ENCODE data around the gene MX2. TPM values are rescaled to one million over a fixed set of nuclear protein-coding genes. Genes with fewer than 3 reads are reported as not detected.

Gene MX2
- total RNA-seq, 2 experiments from 2014 or later = 3.5 to 10.4 TPM

DNA sequence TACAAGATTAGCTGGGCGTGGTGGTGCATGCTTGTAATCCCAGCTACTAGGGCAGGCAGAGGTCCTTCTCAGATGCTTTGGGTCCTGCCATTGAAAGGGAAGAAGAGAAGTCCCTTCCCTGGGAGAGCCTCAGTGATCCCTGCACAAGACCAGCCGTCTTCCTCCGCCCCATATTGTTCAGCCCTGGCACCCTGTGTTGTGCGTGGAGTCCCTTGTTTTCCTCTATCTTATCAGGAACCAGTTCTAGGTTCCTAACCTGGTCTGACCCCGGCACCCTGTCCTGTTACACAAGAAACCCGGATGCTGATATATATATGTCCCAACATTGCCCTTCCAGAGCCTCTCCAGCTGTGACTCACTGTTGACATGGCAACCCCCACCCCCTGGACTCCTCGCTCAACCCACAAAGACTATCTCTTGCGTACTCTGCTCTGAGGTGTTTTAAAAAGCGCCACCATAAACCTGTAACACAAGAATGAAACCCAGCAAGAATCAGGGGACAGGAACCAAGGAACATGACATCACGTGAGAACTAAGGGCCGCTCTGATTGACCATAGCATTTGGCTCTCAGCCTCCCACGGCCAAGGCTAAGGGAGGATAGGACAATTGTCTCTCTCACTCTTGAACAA is 4.8 kb downstream of the MX2 start:
- Histone ChIP-seq H3K27ac (ENCODE audit: low read depth, low read length, poor library complexity, severe bottlenecking) (peak overlapping the region; percentile 93), H3K4me2 (ENCODE audit: low read length) (peak overlapping the region; percentile 86), H3K9me3 (ENCODE audit: low read length) (no peaks in the 10 kb centered on the region), H2AFZ (ENCODE audit: low read length) (peak overlapping the region; percentile 53), H3K4me1 (ENCODE audit: insufficient read depth, low read length, poor library complexity, severe bottlenecking) (peaks cover 58% of the 10 kb centered on the region), H3K36me3 (ENCODE audit: insufficient read depth, low read length) (no peaks in the 10 kb centered on the region), H3K79me2 (ENCODE audit: insufficient read depth, low read depth, low read length) (peaks cover 3% of the 10 kb centered on the region; the same call in 1 of the 2 replicates), H3K4me3 (ENCODE audit: low read depth, low read length, poor library complexity, severe bottlenecking) (peak overlapping the region; percentile 60), H4K20me1 (ENCODE audit: insufficient read depth, low read length) (no peaks in the 10 kb centered on the region), H3K9me2 (ENCODE audit: insufficient read depth, low read length) (no peaks in the 10 kb centered on the region)
- BruUV-seq (replicated peaks) = no TSS peak
- CTCF ChIA-PET (ENCODE audit: unreplicated experiment) = interaction anchor here (1.3 to 1.9 kb wide), 2 partner anchors 46 to 83 kb away, joined by 3 to 5 read pairs; no protein-coding TSS in a partner anchor
- POLR2A ChIA-PET = interaction anchor here (0.9 to 3.8 kb wide), 5 partner anchors 11 to 57 kb away, joined by 3 to 17 read pairs (median 8); no protein-coding TSS in a partner anchor
- DNase-seq (ENCODE audit: low spot score) = peak; percentile 28
- intact Hi-C loops (cut with micrococcal nuclease; ENCODE audit: unreplicated experiment) = loop anchor here (5.0 to 10.0 kb wide), 2 partner anchors 96 to 558 kb away; no protein-coding TSS in a partner anchor
- TF ChIP-seq EZH2phosphoT487 (IDR thresholded peaks at IDR 0.05; ENCODE audit: borderline replicate concordance, low read depth, low read length) = no peak
- TF ChIP-seq, protein P1, sequence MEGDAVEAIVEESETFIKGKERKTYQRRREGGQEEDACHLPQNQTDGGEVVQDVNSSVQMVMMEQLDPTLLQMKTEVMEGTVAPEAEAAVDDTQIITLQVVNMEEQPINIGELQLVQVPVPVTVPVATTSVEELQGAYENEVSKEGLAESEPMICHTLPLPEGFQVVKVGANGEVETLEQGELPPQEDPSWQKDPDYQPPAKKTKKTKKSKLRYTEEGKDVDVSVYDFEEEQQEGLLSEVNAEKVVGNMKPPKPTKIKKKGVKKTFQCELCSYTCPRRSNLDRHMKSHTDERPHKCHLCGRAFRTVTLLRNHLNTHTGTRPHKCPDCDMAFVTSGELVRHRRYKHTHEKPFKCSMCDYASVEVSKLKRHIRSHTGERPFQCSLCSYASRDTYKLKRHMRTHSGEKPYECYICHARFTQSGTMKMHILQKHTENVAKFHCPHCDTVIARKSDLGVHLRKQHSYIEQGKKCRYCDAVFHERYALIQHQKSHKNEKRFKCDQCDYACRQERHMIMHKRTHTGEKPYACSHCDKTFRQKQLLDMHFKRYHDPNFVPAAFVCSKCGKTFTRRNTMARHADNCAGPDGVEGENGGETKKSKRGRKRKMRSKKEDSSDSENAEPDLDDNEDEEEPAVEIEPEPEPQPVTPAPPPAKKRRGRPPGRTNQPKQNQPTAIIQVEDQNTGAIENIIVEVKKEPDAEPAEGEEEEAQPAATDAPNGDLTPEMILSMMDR (conservative IDR thresholded peaks at IDR 0.05; ENCODE audit: low read length) = no peak

DNA sequence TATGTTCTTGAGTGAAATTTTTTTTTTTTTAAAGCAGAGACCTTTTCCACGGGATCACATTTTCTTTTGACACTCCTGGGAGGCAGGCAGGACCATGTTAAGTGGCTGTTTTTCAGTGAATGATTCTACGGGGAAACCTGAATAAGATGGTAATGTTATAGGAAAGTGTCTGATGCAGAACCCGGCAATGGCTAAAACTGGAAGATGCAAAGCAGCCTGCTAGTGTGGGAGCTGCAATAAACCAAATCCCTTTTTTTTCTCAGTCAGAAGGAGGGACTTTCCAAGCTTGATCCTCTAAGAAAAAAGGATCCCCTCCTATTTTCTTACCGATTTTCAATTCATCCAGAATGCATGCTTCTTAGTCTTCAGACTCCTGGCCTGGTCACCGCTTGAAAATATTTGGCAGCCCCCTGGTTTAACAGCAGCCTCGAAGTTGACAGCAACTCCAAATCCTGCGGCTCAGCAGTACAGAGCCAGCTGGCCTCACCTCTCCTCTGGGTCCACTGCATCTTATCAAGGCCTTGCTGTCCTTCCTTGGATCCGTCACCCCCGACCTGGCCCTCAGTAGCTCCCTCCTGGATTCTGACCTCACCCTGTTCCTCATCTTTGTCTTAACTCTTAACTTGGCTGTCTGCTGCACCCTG is 5.6 kb downstream of the MX2 start:
- peak; percentile 39 for DNase-seq (ENCODE audit: low spot score)
- Histone ChIP-seq H3K9me2 (ENCODE audit: insufficient read depth, low read length) (no peaks in the 10 kb centered on the region), H3K36me3 (ENCODE audit: insufficient read depth, low read length) (no peaks in the 10 kb centered on the region), H3K27ac (ENCODE audit: low read depth, low read length, poor library complexity, severe bottlenecking) (peak overlapping the region; percentile 93), H4K20me1 (ENCODE audit: insufficient read depth, low read length) (no peaks in the 10 kb centered on the region), H3K4me2 (ENCODE audit: low read length) (peak overlapping the region; percentile 86), H3K9me3 (ENCODE audit: low read length) (no peaks in the 10 kb centered on the region), H3K4me3 (ENCODE audit: low read depth, low read length, poor library complexity, severe bottlenecking) (peak overlapping the region; percentile 60), H2AFZ (ENCODE audit: low read length) (peak overlapping the region; percentile 53; the same call in 1 of the 2 replicates), H3K4me1 (ENCODE audit: insufficient read depth, low read length, poor library complexity, severe bottlenecking) (peaks cover 50% of the 10 kb centered on the region), H3K79me2 (ENCODE audit: insufficient read depth, low read depth, low read length) (peaks cover 3% of the 10 kb centered on the region; the same call in 1 of the 2 replicates)
- POLR2A ChIA-PET = interaction anchor here (0.9 to 3.8 kb wide), 8 partner anchors 12 to 83 kb away, joined by 3 to 17 read pairs (median 6); no protein-coding TSS in a partner anchor
- CTCF ChIA-PET (ENCODE audit: unreplicated experiment) = interaction anchor here (1.1 to 1.9 kb wide), 3 partner anchors 43 to 84 kb away, joined by 3 to 5 read pairs (median 4); no protein-coding TSS in a partner anchor
- BruUV-seq (replicated peaks) = no TSS peak
- intact Hi-C loops (cut with micrococcal nuclease; ENCODE audit: unreplicated experiment) = loop anchor here (5.0 to 10.0 kb wide), 2 partner anchors 95 to 557 kb away; no protein-coding TSS in a partner anchor
- TF ChIP-seq, protein P1 (conservative IDR thresholded peaks at IDR 0.05; ENCODE audit: low read length) = no peak
- no peak for TF ChIP-seq EZH2phosphoT487 (IDR thresholded peaks at IDR 0.05; ENCODE audit: borderline replicate concordance, low read depth, low read length)
